ENCODE results near the gene CNGA1. TPM values are rescaled to one million over a fixed set of nuclear protein-coding genes. Genes with fewer than 3 reads are reported as not detected.
"Not testable (repeated sequence)": the region's sequence is repeated elsewhere in the genome, so short reads cannot be mapped to it uniquely, and the experiment has no call there.

CNGA1 gene
- total and polyA plus RNA-seq, 2 donors (not counting 3 experiments of a cell fraction or from before 2014, with no cell fraction given) = not detected

DNA sequence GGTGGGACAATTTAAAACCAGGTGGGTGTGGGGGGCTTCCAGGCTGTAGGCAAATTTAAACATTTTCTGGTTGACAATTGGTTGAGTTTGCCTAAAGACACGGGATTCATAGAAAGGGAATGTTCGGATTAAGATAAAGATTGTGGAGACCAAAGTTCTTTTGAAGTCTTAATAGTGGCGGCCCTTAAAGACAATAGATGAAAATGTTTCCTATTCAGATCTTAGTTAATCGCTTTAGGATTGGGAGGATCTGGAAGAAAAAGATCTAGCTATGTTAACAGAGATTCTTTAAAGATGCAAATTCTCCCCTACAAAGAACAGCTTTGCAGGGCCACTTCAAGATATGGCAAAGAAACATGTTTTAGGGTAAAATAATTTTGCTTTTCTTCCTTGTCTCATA is 4.8 kb downstream of the CNGA1 start:
- ChIA-PET CTCF (interaction anchor here (1.1 to 1.7 kb wide), 2 partner anchors 23 to 116 kb away, joined by 4 to 6 read pairs; no protein-coding TSS in a partner anchor), POLR2A (no interaction called here)

DNA sequence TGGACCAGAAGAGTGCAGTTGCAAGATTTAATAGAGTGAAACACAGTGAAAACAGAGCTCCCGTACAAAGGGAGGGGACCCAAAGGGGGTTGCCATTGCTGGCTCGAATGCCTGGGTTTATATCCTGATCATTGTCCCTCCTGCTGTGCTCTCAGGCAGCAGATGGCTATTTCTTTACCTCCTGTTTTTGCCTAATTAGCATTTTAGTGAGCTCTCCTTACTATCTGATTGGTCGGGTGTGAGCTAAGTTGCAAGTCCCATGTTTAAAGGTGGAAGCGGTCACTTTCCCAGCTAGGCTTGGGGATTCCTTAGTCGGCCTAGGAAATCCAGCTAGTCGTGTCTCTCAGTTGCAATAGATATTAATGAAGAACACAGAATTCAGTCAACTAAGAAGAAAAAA is 5.6 kb downstream of the CNGA1 start:
- H3K4me3 ChIP-seq (replicated peaks in 1 of 3; ENCODE audit: insufficient read depth in 1 of 3, low read depth in 1 of 3, low read length in 3 of 3); DNase-seq (ENCODE audit: low read depth, low spot score); H3K9me3 ChIP-seq (replicated peaks; ENCODE audit: control insufficient read depth, insufficient read depth, low read length); BruUV-seq (replicated peaks); H3K9ac ChIP-seq (replicated peaks; ENCODE audit: extremely low read depth, insufficient read depth, low read length); POLR2A ChIA-PET; FAIRE-seq; H4K20me1 ChIP-seq (replicated peaks; ENCODE audit: control insufficient read depth, extremely low read depth, insufficient read depth, low read length); H3K27me3 ChIP-seq (ENCODE audit: control insufficient read depth in 2 of 2, insufficient read depth in 2 of 2, low read length in 2 of 2); intact Hi-C loops (cut with micrococcal nuclease); H3K36me3 ChIP-seq (ENCODE audit: control insufficient read depth in 2 of 2, extremely low read depth in 1 of 2, insufficient read depth in 2 of 2, low read length in 2 of 2); H3K4me1 ChIP-seq (ENCODE audit: control insufficient read depth, extremely low read depth, insufficient read depth, low read length); H3K79me2 ChIP-seq (ENCODE audit: control insufficient read depth, insufficient read depth, low read length); H3K4me2 ChIP-seq (ENCODE audit: insufficient read depth, low read length); H3K9me1 ChIP-seq (replicated peaks; ENCODE audit: control insufficient read depth, extremely low read depth, insufficient read depth, low read length); H3K27ac ChIP-seq (ENCODE audit: insufficient read depth, low read depth, low read length); H2AFZ ChIP-seq (ENCODE audit: low read depth, low read length); dilution Hi-C loops (cut with MboI; ENCODE audit: extremely low pct_ligation_motif_present, low sequenced_read_pairs): not testable (repeated sequence)
- CTCF ChIA-PET = interaction anchor here (0.9 to 1.7 kb wide), 5 partner anchors 9 to 436 kb away, joined by 3 to 6 read pairs (median 4); no protein-coding TSS in a partner anchor

More for the DNA sequence above, 4.8 kb downstream of the CNGA1 start:
- H3K27ac ChIP-seq (ENCODE audit: insufficient read depth, low read depth, low read length) = no peak overlapping the region
- no peak overlapping the region for H2AFZ ChIP-seq (ENCODE audit: low read depth, low read length)
- H3K9ac ChIP-seq (replicated peaks; ENCODE audit: extremely low read depth, insufficient read depth, low read length) = no peak overlapping the region
- H3K4me2 ChIP-seq (ENCODE audit: insufficient read depth, low read length) = no peak overlapping the region
- H3K79me2 ChIP-seq (ENCODE audit: control insufficient read depth, insufficient read depth, low read length) = no peaks in the 10 kb centered on the region
- no peak overlapping the region for H3K4me3 ChIP-seq (replicated peaks in 1 of 3; ENCODE audit: insufficient read depth in 1 of 3, low read depth in 1 of 3, low read length in 3 of 3)
- no peaks in the 10 kb centered on the region for H3K36me3 ChIP-seq (ENCODE audit: control insufficient read depth in 2 of 2, extremely low read depth in 1 of 2, insufficient read depth in 2 of 2, low read length in 2 of 2)
- no peak for DNase-seq (ENCODE audit: low read depth, low spot score)
- no peak for TF ChIP-seq FOS (IDR thresholded peaks at IDR 0.05; ENCODE audit: borderline replicate concordance, insufficient read depth, low read length)
- TF ChIP-seq, protein P1, sequence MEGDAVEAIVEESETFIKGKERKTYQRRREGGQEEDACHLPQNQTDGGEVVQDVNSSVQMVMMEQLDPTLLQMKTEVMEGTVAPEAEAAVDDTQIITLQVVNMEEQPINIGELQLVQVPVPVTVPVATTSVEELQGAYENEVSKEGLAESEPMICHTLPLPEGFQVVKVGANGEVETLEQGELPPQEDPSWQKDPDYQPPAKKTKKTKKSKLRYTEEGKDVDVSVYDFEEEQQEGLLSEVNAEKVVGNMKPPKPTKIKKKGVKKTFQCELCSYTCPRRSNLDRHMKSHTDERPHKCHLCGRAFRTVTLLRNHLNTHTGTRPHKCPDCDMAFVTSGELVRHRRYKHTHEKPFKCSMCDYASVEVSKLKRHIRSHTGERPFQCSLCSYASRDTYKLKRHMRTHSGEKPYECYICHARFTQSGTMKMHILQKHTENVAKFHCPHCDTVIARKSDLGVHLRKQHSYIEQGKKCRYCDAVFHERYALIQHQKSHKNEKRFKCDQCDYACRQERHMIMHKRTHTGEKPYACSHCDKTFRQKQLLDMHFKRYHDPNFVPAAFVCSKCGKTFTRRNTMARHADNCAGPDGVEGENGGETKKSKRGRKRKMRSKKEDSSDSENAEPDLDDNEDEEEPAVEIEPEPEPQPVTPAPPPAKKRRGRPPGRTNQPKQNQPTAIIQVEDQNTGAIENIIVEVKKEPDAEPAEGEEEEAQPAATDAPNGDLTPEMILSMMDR (IDR thresholded peaks at IDR 0.05; ENCODE audit: extremely low read depth in 1 of 2, insufficient read depth in 1 of 2, low read depth in 1 of 2, low read length in 2 of 2) = no peak
- no peak for TF ChIP-seq POLR2AphosphoS5 (IDR thresholded peaks at IDR 0.05; ENCODE audit: insufficient read depth, low read depth, low read length)
- TF ChIP-seq MYC (IDR thresholded peaks at IDR 0.05; ENCODE audit: low read depth, low read length) = no peak
- no peak for TF ChIP-seq GATA2 (IDR thresholded peaks at IDR 0.05; ENCODE audit: insufficient read depth, insufficient read length, low read depth, low read length)
- no peak for TF ChIP-seq POLR2A (IDR thresholded peaks at IDR 0.05; ENCODE audit: low read depth, low read length)
- TF ChIP-seq, protein P2, sequence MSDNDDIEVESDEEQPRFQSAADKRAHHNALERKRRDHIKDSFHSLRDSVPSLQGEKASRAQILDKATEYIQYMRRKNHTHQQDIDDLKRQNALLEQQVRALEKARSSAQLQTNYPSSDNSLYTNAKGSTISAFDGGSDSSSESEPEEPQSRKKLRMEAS (IDR thresholded peaks at IDR 0.05; ENCODE audit: insufficient read depth, insufficient read length) = no peak
- TF ChIP-seq JUN (IDR thresholded peaks at IDR 0.05; ENCODE audit: borderline replicate concordance, insufficient read depth, insufficient read length, low read depth) = no peak
- TF ChIP-seq EZH2 (IDR thresholded peaks at IDR 0.05; ENCODE audit: borderline replicate concordance, low read depth, low read length, severe bottlenecking) = no peak
- H3K9me1 ChIP-seq (replicated peaks; ENCODE audit: control insufficient read depth, extremely low read depth, insufficient read depth, low read length) = no peaks in the 10 kb centered on the region
- no TSS peak for BruUV-seq (replicated peaks)
- H3K27me3 ChIP-seq (ENCODE audit: control insufficient read depth in 2 of 2, insufficient read depth in 2 of 2, low read length in 2 of 2) = no peaks in the 10 kb centered on the region
- dilution Hi-C loops (cut with MboI; ENCODE audit: extremely low pct_ligation_motif_present, low sequenced_read_pairs) = no loop called here
- FAIRE-seq = no peak
- no peaks in the 10 kb centered on the region for H4K20me1 ChIP-seq (replicated peaks; ENCODE audit: control insufficient read depth, extremely low read depth, insufficient read depth, low read length)
- intact Hi-C loops (cut with micrococcal nuclease) = no loop called here
- no peaks in the 10 kb centered on the region for H3K9me3 ChIP-seq (replicated peaks; ENCODE audit: control insufficient read depth, insufficient read depth, low read length)
- peaks cover 6% of the 10 kb centered on the region for H3K4me1 ChIP-seq (ENCODE audit: control insufficient read depth, extremely low read depth, insufficient read depth, low read length)
